K562 (cell line): ENCODE data around the gene CLDN15. TPM values are rescaled to one million over a fixed set of nuclear protein-coding genes. Genes with fewer than 3 reads are reported as not detected.

Experiments
- BACH1 ChIP-seq: fragments of 200-800 bp; sonication (Bioruptor generic); IDR thresholded peaks from 2 replicates; pipeline ENCODE4 v1.6.1; 2016; ENCODE audit warnings: missing genetic modification characterization, missing compliant biosample characterization
- CHD2 ChIP-seq: IDR thresholded peaks from 2 replicates; pipeline ENCODE4 v1.6.1; 2011; ENCODE audit warnings: low read depth, low read length
- ELF1 ChIP-seq: fragments of 200-800 bp; sonication (Bioruptor generic); IDR thresholded peaks from 2 replicates; pipeline ENCODE4 v1.6.1; 2016; ENCODE audit warnings: missing genetic modification characterization, missing compliant biosample characterization
- GTF2E2 ChIP-seq: fragments of 200-800 bp; sonication (Bioruptor generic); IDR thresholded peaks from 2 replicates; pipeline ENCODE4 v1.6.1; 2016; ENCODE audit warnings: missing genetic modification characterization, missing compliant biosample characterization
- MEF2D ChIP-seq: conservative IDR thresholded peaks from 2 replicates; pipeline ENCODE4 v1.6.1; 2016; ENCODE audit warnings: low read depth, missing genetic modification characterization, missing compliant biosample characterization
- PHTF2 ChIP-seq: fragments of 250-450 bp; sonication (Bioruptor Pico); IDR thresholded peaks from 2 replicates; pipeline ENCODE4 v1.5.0; 2021; ENCODE audit warnings: mild to moderate bottlenecking
- SREBF2 ChIP-seq: sonication (generic); formaldehyde crosslinking; IDR thresholded peaks from 2 replicates; pipeline ENCODE4 v1.4.0; 2020; ENCODE audit warnings: mild to moderate bottlenecking, missing genetic modification reagents
- STAG1 ChIP-seq: sonication (generic); formaldehyde crosslinking; IDR thresholded peaks from 2 replicates; pipeline ENCODE4 v1.5.0; 2020; ENCODE audit warnings: missing genetic modification reagents, borderline replicate concordance
- U2AF2 ChIP-seq: fragments of 200-400 bp; formaldehyde crosslinking; optimal IDR thresholded peaks from 2 replicates; pipeline ENCODE3; 2017; ENCODE audit warnings: low read depth, mild to moderate bottlenecking, low read length
- ZNF561 ChIP-seq: fragments of 450-650 bp; formaldehyde crosslinking; conservative IDR thresholded peaks from 2 replicates; pipeline ENCODE4 v1.4.0; 2020; ENCODE audit warnings: mild to moderate bottlenecking, moderate library complexity
- polyA plus RNA-seq, 8 experiments: library from polyadenylated mRNA; depleted of rRNA in 4 of 8; stranded (reverse) in 5 of 8; unstranded in 3 of 8; fragments of >200 nt; fragmentation: Nextera tagmentation in 2 of 8; fragmentation: Illumina TruSeq in 1 of 8; extraction: Ambion mirVana in 2 of 8; extraction: Trizol in 1 of 8; gene quantifications; 2 replicates each; pipeline versions ENCODE4 v1.2.1 to v1.2.3, GENCODE V29; 2011 to 2014; ENCODE audit warnings: inconsistent platforms in 1 of 8, missing spikeins in 1 of 8
- total RNA-seq, 7 experiments: library from RNA; depleted of rRNA in 6 of 7; stranded (reverse); fragments of >200 nt in 6 of 7; fragmentation: Illumina TruSeq in 2 of 7; extraction: Trizol in 2 of 7; gene quantifications; 2 replicates each; pipeline versions ENCODE4 v1.2.1 to v1.2.3, GENCODE V29; 2011 to 2021; ENCODE audit warnings: low replicate concordance in 1 of 7
- TF ChIP-seq, protein P1 (sequence below), 2 experiments: fragments of 450-650 bp in 1 of 2; sonication (generic) in 1 of 2; formaldehyde crosslinking; conservative IDR thresholded peaks; 2 replicates each; pipeline versions ENCODE4 v1.4.0 to v1.8.1; 2020 to 2022; ENCODE audit warnings: mild to moderate bottlenecking in 1 of 2, missing genetic modification reagents in 1 of 2
- TF ChIP-seq, protein P2 (sequence below), 2 experiments: fragments of 450-650 bp in 1 of 2; sonication (generic) in 1 of 2; formaldehyde crosslinking in 1 of 2; IDR thresholded peaks in 1 of 2; conservative IDR thresholded peaks in 1 of 2; 2 replicates each; pipeline versions ENCODE4 v1.6.1 to v1.8.1; 2016 to 2023; ENCODE audit warnings: mild to moderate bottlenecking in 2 of 2, moderate library complexity in 2 of 2, inconsistent platforms in 1 of 2, missing genetic modification reagents in 1 of 2
- TF ChIP-seq, protein P3 (sequence below): fragments of 450-650 bp; formaldehyde crosslinking; IDR thresholded peaks from 2 replicates; pipeline ENCODE4 v1.4.0; 2020; ENCODE audit warnings: mild to moderate bottlenecking, moderate library complexity
- TF ChIP-seq, protein P4 (sequence below): sonication (generic); formaldehyde crosslinking; IDR thresholded peaks from 2 replicates; pipeline ENCODE4 v1.8.0; 2023; ENCODE audit warnings: mild to moderate bottlenecking, missing genetic modification reagents
- TF ChIP-seq, protein P5 (sequence below): fragments of 450-650 bp; formaldehyde crosslinking; IDR thresholded peaks from 2 replicates; pipeline ENCODE4 v1.4.0; 2020; ENCODE audit warnings: mild to moderate bottlenecking, mixed read lengths

Gene CLDN15
- total and polyA plus RNA-seq, 9 of the 15 experiments (the other 6 are each of a cell fraction or from before 2014, with no cell fraction given): 0.32 to 14.5 (median 7.4) TPM

DNA sequence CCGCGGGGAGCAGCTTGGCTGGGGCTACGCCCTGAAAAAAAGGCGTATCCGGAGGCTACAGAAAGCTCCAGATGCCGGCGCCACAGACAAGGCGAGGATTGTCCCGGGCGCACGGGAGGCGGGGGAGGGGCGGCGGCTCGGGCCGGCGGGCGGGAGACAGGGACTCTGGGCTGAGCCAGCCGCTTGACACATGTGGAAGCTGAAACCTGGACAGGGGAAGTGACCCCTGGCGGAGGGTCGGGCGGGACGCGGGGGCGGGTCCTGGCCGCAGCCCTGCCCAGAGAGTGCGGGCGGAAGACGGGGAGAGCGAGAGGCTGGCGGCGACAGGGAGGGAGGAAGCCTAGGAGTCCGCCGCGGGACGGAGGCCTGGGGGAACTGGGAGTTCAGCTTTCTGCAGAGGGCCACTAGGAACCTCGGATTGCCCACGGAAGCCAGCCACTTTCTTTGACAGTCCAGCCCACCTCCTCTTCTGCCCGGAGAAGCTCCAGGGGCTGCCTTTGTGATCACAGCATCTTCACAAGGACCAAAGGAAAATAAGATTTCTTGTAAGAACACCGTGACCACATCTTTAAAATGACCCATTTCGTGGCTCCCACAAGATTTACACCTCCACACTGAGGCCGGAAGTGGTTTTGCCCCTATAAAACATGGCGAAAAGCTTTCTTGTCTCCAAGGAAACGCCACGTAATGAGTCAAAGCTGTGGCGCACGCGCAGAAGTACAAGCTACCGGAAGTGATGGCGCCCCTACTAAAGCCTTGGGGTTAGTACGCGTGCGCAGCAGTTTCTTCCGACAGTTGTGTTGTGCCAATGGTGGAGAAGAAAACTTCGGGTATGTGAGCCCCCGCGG lies 20.0 kb downstream of the CLDN15 start, which contains the start of the genes PLOD3 and ZNHIT1 (continued):
- TF ChIP-seq PHTF2 (CRISPR knock-in tag) (no peak), GTF2E2 (no peak; the same call in 1 of the 2 replicates), CHD2 (peak; percentile 42), BACH1 (tag) (no peak), ZNF561 (CRISPR knock-in tag) (no peak), SREBF2 (CRISPR knock-in tag) (no peak), U2AF2 (no peak), STAG1 (CRISPR knock-in tag) (no peak), MEF2D (tag) (no peak), ELF1 (tag) (peak; percentile 93)
- TF ChIP-seq, protein P1, sequence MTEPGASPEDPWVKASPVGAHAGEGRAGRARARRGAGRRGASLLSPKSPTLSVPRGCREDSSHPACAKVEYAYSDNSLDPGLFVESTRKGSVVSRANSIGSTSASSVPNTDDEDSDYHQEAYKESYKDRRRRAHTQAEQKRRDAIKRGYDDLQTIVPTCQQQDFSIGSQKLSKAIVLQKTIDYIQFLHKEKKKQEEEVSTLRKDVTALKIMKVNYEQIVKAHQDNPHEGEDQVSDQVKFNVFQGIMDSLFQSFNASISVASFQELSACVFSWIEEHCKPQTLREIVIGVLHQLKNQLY (CRISPR knock-in tag; conservative IDR thresholded peaks at IDR 0.05): no peak
- TF ChIP-seq, protein P2, sequence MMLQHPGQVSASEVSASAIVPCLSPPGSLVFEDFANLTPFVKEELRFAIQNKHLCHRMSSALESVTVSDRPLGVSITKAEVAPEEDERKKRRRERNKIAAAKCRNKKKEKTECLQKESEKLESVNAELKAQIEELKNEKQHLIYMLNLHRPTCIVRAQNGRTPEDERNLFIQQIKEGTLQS (IDR thresholded peaks at IDR 0.05): peak; percentile 35; the same call in 1 of the 2 replicates
- TF ChIP-seq, protein P2 (CRISPR knock-in tag; conservative IDR thresholded peaks at IDR 0.05): no peak
- TF ChIP-seq, protein P3, sequence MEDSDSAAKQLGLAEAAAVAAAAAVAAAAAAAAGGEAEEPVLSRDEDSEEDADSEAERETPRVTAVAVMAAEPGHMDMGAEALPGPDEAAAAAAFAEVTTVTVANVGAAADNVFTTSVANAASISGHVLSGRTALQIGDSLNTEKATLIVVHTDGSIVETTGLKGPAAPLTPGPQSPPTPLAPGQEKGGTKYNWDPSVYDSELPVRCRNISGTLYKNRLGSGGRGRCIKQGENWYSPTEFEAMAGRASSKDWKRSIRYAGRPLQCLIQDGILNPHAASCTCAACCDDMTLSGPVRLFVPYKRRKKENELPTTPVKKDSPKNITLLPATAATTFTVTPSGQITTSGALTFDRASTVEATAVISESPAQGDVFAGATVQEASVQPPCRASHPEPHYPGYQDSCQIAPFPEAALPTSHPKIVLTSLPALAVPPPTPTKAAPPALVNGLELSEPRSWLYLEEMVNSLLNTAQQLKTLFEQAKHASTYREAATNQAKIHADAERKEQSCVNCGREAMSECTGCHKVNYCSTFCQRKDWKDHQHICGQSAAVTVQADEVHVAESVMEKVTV (CRISPR knock-in tag): peak; percentile 19; the same call in 1 of the 2 replicates
- TF ChIP-seq, protein P4, sequence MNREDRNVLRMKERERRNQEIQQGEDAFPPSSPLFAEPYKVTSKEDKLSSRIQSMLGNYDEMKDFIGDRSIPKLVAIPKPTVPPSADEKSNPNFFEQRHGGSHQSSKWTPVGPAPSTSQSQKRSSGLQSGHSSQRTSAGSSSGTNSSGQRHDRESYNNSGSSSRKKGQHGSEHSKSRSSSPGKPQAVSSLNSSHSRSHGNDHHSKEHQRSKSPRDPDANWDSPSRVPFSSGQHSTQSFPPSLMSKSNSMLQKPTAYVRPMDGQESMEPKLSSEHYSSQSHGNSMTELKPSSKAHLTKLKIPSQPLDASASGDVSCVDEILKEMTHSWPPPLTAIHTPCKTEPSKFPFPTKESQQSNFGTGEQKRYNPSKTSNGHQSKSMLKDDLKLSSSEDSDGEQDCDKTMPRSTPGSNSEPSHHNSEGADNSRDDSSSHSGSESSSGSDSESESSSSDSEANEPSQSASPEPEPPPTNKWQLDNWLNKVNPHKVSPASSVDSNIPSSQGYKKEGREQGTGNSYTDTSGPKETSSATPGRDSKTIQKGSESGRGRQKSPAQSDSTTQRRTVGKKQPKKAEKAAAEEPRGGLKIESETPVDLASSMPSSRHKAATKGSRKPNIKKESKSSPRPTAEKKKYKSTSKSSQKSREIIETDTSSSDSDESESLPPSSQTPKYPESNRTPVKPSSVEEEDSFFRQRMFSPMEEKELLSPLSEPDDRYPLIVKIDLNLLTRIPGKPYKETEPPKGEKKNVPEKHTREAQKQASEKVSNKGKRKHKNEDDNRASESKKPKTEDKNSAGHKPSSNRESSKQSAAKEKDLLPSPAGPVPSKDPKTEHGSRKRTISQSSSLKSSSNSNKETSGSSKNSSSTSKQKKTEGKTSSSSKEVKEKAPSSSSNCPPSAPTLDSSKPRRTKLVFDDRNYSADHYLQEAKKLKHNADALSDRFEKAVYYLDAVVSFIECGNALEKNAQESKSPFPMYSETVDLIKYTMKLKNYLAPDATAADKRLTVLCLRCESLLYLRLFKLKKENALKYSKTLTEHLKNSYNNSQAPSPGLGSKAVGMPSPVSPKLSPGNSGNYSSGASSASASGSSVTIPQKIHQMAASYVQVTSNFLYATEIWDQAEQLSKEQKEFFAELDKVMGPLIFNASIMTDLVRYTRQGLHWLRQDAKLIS (CRISPR knock-in tag): no peak
- TF ChIP-seq, protein P5, sequence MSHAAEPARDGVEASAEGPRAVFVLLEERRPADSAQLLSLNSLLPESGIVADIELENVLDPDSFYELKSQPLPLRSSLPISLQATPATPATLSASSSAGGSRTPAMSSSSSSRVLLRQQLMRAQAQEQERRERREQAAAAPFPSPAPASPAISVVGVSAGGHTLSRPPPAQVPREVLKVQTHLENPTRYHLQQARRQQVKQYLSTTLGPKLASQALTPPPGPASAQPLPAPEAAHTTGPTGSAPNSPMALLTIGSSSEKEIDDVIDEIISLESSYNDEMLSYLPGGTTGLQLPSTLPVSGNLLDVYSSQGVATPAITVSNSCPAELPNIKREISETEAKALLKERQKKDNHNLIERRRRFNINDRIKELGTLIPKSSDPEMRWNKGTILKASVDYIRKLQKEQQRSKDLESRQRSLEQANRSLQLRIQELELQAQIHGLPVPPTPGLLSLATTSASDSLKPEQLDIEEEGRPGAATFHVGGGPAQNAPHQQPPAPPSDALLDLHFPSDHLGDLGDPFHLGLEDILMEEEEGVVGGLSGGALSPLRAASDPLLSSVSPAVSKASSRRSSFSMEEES (CRISPR knock-in tag): no peak
